Measurements from ENCODE around the gene UBXN10. TPM values are rescaled to one million over a fixed set of nuclear protein-coding genes. Genes with fewer than 3 reads are reported as not detected.

UBXN10 gene
- 1.4 TPM for polyA plus RNA-seq
- long read RNA-seq, donor 1: 0 reads
- long read RNA-seq, donor 2: 0 reads
- long read RNA-seq, donor 3: 0 reads
- long read RNA-seq, donor 4: 0 reads
- long read RNA-seq, donor 5, full-length matches to known transcripts: 1 of 1 reads
- long read RNA-seq, donor 5, partial matches to known transcripts: 0 of 1 reads
- long read RNA-seq, donor 5, other reads (novel, unspliced or antisense): 0 of 1 reads
- long read RNA-seq, donor 6: 0 reads
- long read RNA-seq, donor 7: 0 reads
- long read RNA-seq, donor 8, full-length matches to known transcripts: 1 of 9 reads
- long read RNA-seq, donor 8, partial matches to known transcripts: 8 of 9 reads
- long read RNA-seq, donor 8, other reads (novel, unspliced or antisense): 0 of 9 reads
- long read RNA-seq, donor 9, full-length matches to known transcripts: 1 of 1 reads
- long read RNA-seq, donor 9, partial matches to known transcripts: 0 of 1 reads
- long read RNA-seq, donor 9, other reads (novel, unspliced or antisense): 0 of 1 reads
- long read RNA-seq, donor 10: 0 reads
- long read RNA-seq, donor 11, full-length matches to known transcripts: 1 of 1 reads
- long read RNA-seq, donor 11, partial matches to known transcripts: 0 of 1 reads
- long read RNA-seq, donor 11, other reads (novel, unspliced or antisense): 0 of 1 reads

GRCh38 chr1:20185834-20186782 lies at the start of gene UBXN10, which contains the start of gene PLA2G2C:
TSS of gene UBXN10 (plus strand) at chr1:20186096. CDS start at chr1:20190562, 4,466 bp downstream.
TSS of gene PLA2G2C (minus strand) at chr1:20186518. CDS start at chr1:20177363, 9,155 bp downstream.
- Histone ChIP-seq H3K27ac (ENCODE audit: low read length) (no peak within 1 kb of the TSS), H3K4me3 (ENCODE audit: low read length) (peak within 1 kb of the TSS; percentile 59), H3K4me1 (ENCODE audit: control insufficient read depth, insufficient read depth, low read length) (peaks cover 21% of the 10 kb centered on the region), H3K9me3 (ENCODE audit: control insufficient read depth, low read depth, low read length) (no peaks in the 10 kb centered on the region), H3K27me3 (ENCODE audit: control insufficient read depth, insufficient read depth, low read length) (peaks cover 3% of the 10 kb centered on the region), H3K36me3 (ENCODE audit: control insufficient read depth, insufficient read depth, low read length) (no peaks in the 10 kb centered on the region)
- peak; percentile 45 to 76 for DNase-seq
- no CpG with 5 or more reads among the region's 52 CpGs for WGBS (ENCODE audit: insufficient coverage, low lambda C conversion rate)

GRCh38 chr1:20136249-20136648 lies 49.6 kb upstream of the UBXN10 start:
- H3K4me3 ChIP-seq (ENCODE audit: low read length): no peak overlapping the region
- no peaks in the 10 kb centered on the region for H3K4me1 ChIP-seq (ENCODE audit: control insufficient read depth, insufficient read depth, low read length)
- H3K36me3 ChIP-seq (ENCODE audit: control insufficient read depth, insufficient read depth, low read length): no peaks in the 10 kb centered on the region
- no peaks in the 10 kb centered on the region for H3K27me3 ChIP-seq (ENCODE audit: control insufficient read depth, insufficient read depth, low read length)
- no peak for DNase-seq
- no CpG with 5 or more reads among the region's 3 CpGs for WGBS (ENCODE audit: insufficient coverage, low lambda C conversion rate)
- H3K27ac ChIP-seq (ENCODE audit: low read length): no peak overlapping the region
- no peaks in the 10 kb centered on the region for H3K9me3 ChIP-seq (ENCODE audit: control insufficient read depth, low read depth, low read length)

GRCh38 chr1:20137055-20137454 lies 48.8 kb upstream of the UBXN10 start:
- no peaks in the 10 kb centered on the region for H3K36me3 ChIP-seq (ENCODE audit: control insufficient read depth, insufficient read depth, low read length)
- no peaks in the 10 kb centered on the region for H3K27me3 ChIP-seq (ENCODE audit: control insufficient read depth, insufficient read depth, low read length)
- no peaks in the 10 kb centered on the region for H3K9me3 ChIP-seq (ENCODE audit: control insufficient read depth, low read depth, low read length)
- no peaks in the 10 kb centered on the region for H3K4me1 ChIP-seq (ENCODE audit: control insufficient read depth, insufficient read depth, low read length)
- DNase-seq: no peak
- no CpG with 5 or more reads among the region's 4 CpGs for WGBS (ENCODE audit: insufficient coverage, low lambda C conversion rate)
- no peak overlapping the region for H3K27ac ChIP-seq (ENCODE audit: low read length)
- no peak overlapping the region for H3K4me3 ChIP-seq (ENCODE audit: low read length)

- H3K27ac ChIP-seq (ENCODE audit: low read length): no peak overlapping the region
- no peaks in the 10 kb centered on the region for H3K9me3 ChIP-seq (ENCODE audit: control insufficient read depth, low read depth, low read length)
- H3K4me1 ChIP-seq (ENCODE audit: control insufficient read depth, insufficient read depth, low read length): no peaks in the 10 kb centered on the region
- peak in 1 of 2 donors; percentile 46 for DNase-seq
- H3K4me3 ChIP-seq (ENCODE audit: low read length): no peak overlapping the region
- no peaks in the 10 kb centered on the region for H3K27me3 ChIP-seq (ENCODE audit: control insufficient read depth, insufficient read depth, low read length)
- H3K36me3 ChIP-seq (ENCODE audit: control insufficient read depth, insufficient read depth, low read length): no peaks in the 10 kb centered on the region
- WGBS (ENCODE audit: insufficient coverage, low lambda C conversion rate): no CpG with 5 or more reads among the region's 1 CpG
Measured at GRCh38 chr1:20137604-20138003, 48.3 kb upstream of the UBXN10 start.

GRCh38 chr1:20138346-20138745 lies 47.5 kb upstream of the UBXN10 start:
- WGBS (ENCODE audit: insufficient coverage, low lambda C conversion rate): no CpG with 5 or more reads among the region's 6 CpGs
- Histone ChIP-seq H3K4me3 (ENCODE audit: low read length) (no peak overlapping the region), H3K4me1 (ENCODE audit: control insufficient read depth, insufficient read depth, low read length) (no peaks in the 10 kb centered on the region), H3K27me3 (ENCODE audit: control insufficient read depth, insufficient read depth, low read length) (no peaks in the 10 kb centered on the region), H3K36me3 (ENCODE audit: control insufficient read depth, insufficient read depth, low read length) (no peaks in the 10 kb centered on the region), H3K27ac (ENCODE audit: low read length) (no peak overlapping the region), H3K9me3 (ENCODE audit: control insufficient read depth, low read depth, low read length) (no peaks in the 10 kb centered on the region)
- DNase-seq: no peak

- Histone ChIP-seq H3K9me3 (ENCODE audit: control insufficient read depth, low read depth, low read length) (no peaks in the 10 kb centered on the region), H3K27me3 (ENCODE audit: control insufficient read depth, insufficient read depth, low read length) (no peaks in the 10 kb centered on the region), H3K4me3 (ENCODE audit: low read length) (no peak within 1 kb of the TSS), H3K27ac (ENCODE audit: low read length) (no peak within 1 kb of the TSS), H3K4me1 (ENCODE audit: control insufficient read depth, insufficient read depth, low read length) (peaks cover under 1% of the 10 kb centered on the region), H3K36me3 (ENCODE audit: control insufficient read depth, insufficient read depth, low read length) (no peaks in the 10 kb centered on the region)
- no peak for DNase-seq
- 100% methylated on average over 1 of the region's 9 CpGs for WGBS (ENCODE audit: insufficient coverage, low lambda C conversion rate)
Measured at GRCh38 chr1:20138961-20139550, 46.8 kb upstream of the UBXN10 start, which contains the start of gene PLA2G2F. TSS of gene PLA2G2F (plus strand) at chr1:20139323. CDS start at chr1:20139428, 105 bp downstream.

GRCh38 chr1:20139776-20140612 lies 45.9 kb upstream of the UBXN10 start:
- DNase-seq: no peak
- Histone ChIP-seq H3K27me3 (ENCODE audit: control insufficient read depth, insufficient read depth, low read length) (no peaks in the 10 kb centered on the region), H3K9me3 (ENCODE audit: control insufficient read depth, low read depth, low read length) (no peaks in the 10 kb centered on the region), H3K27ac (ENCODE audit: low read length) (no peak overlapping the region), H3K4me3 (ENCODE audit: low read length) (no peak overlapping the region), H3K36me3 (ENCODE audit: control insufficient read depth, insufficient read depth, low read length) (no peaks in the 10 kb centered on the region), H3K4me1 (ENCODE audit: control insufficient read depth, insufficient read depth, low read length) (peaks cover 5% of the 10 kb centered on the region)
- WGBS (ENCODE audit: insufficient coverage, low lambda C conversion rate): no CpG with 5 or more reads among the region's 13 CpGs

GRCh38 chr1:20141001-20141400 lies 44.9 kb upstream of the UBXN10 start:
- Histone ChIP-seq H3K27me3 (ENCODE audit: control insufficient read depth, insufficient read depth, low read length) (no peaks in the 10 kb centered on the region), H3K27ac (ENCODE audit: low read length) (no peak overlapping the region), H3K4me1 (ENCODE audit: control insufficient read depth, insufficient read depth, low read length) (peaks cover 5% of the 10 kb centered on the region), H3K4me3 (ENCODE audit: low read length) (no peak overlapping the region), H3K36me3 (ENCODE audit: control insufficient read depth, insufficient read depth, low read length) (no peaks in the 10 kb centered on the region), H3K9me3 (ENCODE audit: control insufficient read depth, low read depth, low read length) (no peaks in the 10 kb centered on the region)
- WGBS (ENCODE audit: insufficient coverage, low lambda C conversion rate): no CpG with 5 or more reads among the region's 9 CpGs
- DNase-seq: no peak

- Histone ChIP-seq H3K27ac (ENCODE audit: low read length) (no peak overlapping the region), H3K9me3 (ENCODE audit: control insufficient read depth, low read depth, low read length) (no peaks in the 10 kb centered on the region), H3K36me3 (ENCODE audit: control insufficient read depth, insufficient read depth, low read length) (no peaks in the 10 kb centered on the region), H3K4me1 (ENCODE audit: control insufficient read depth, insufficient read depth, low read length) (peaks cover 5% of the 10 kb centered on the region), H3K4me3 (ENCODE audit: low read length) (no peak overlapping the region), H3K27me3 (ENCODE audit: control insufficient read depth, insufficient read depth, low read length) (no peaks in the 10 kb centered on the region)
- no CpG with 5 or more reads among the region's 7 CpGs for WGBS (ENCODE audit: insufficient coverage, low lambda C conversion rate)
- no peak for DNase-seq
Measured at GRCh38 chr1:20141466-20141865, 44.4 kb upstream of the UBXN10 start.
